Measurements from ENCODE around the gene HDLBP.

HDLBP gene

GRCh38 chr2:241275504-241275903, 40.0 kb downstream of the HDLBP start:
- no peak for DNase-seq (ENCODE audit: extremely low read depth in 1 of 2, low read depth in 1 of 2)

- no peak for DNase-seq (ENCODE audit: extremely low read depth in 1 of 2, low read depth in 1 of 2)
Measured at GRCh38 chr2:241274127-241274526, 41.3 kb downstream of the HDLBP start.

- DNase-seq (ENCODE audit: extremely low read depth in 1 of 2, low read depth in 1 of 2), result no peak
Measured at GRCh38 chr2:241273210-241274020, 42.1 kb downstream of the HDLBP start.

- peak; percentile 32 to 55 for DNase-seq (ENCODE audit: extremely low read depth in 1 of 2, low read depth in 1 of 2)
Measured at GRCh38 chr2:241272303-241273209, 42.9 kb downstream of the HDLBP start.

GRCh38 chr2:241271706-241272302, 43.7 kb downstream of the HDLBP start:
- peak; percentile 25 to 39 for DNase-seq (ENCODE audit: extremely low read depth in 1 of 2, low read depth in 1 of 2)

GRCh38 chr2:241270531-241270930, 44.9 kb downstream of the HDLBP start:
- DNase-seq (ENCODE audit: extremely low read depth in 1 of 2, low read depth in 1 of 2), result no peak

- no peak for DNase-seq (ENCODE audit: extremely low read depth in 1 of 2, low read depth in 1 of 2)
Measured at GRCh38 chr2:241269707-241270520, 45.6 kb downstream of the HDLBP start.

- no peak for DNase-seq (ENCODE audit: extremely low read depth in 1 of 2, low read depth in 1 of 2)
Measured at GRCh38 chr2:241268716-241269445, 46.6 kb downstream of the HDLBP start.

- DNase-seq (ENCODE audit: extremely low read depth in 1 of 2, low read depth in 1 of 2), result no peak
Measured at GRCh38 chr2:241268306-241268705, 47.2 kb downstream of the HDLBP start.

GRCh38 chr2:241267249-241268067, 48.0 kb downstream of the HDLBP start:
- no peak for DNase-seq (ENCODE audit: extremely low read depth in 1 of 2, low read depth in 1 of 2)

GRCh38 chr2:241265506-241265905, 50.0 kb downstream of the HDLBP start:
- DNase-seq (ENCODE audit: extremely low read depth in 1 of 2, low read depth in 1 of 2), result no peak

- no peak for DNase-seq (ENCODE audit: extremely low read depth in 1 of 2, low read depth in 1 of 2)
Measured at GRCh38 chr2:241263061-241263460, 52.4 kb downstream of the HDLBP start.

- DNase-seq (ENCODE audit: extremely low read depth in 1 of 2, low read depth in 1 of 2), result no peak
Measured at GRCh38 chr2:241261628-241262027, 53.8 kb downstream of the HDLBP start.

GRCh38 chr2:241260911-241261310, 54.6 kb downstream of the HDLBP start:
- DNase-seq (ENCODE audit: extremely low read depth in 1 of 2, low read depth in 1 of 2), result no peak

- DNase-seq (ENCODE audit: extremely low read depth in 1 of 2, low read depth in 1 of 2), result no peak
Measured at GRCh38 chr2:241258505-241259280, 56.8 kb downstream of the HDLBP start.

GRCh38 chr2:241257419-241258032, 57.9 kb downstream of the HDLBP start:
- no peak for DNase-seq (ENCODE audit: extremely low read depth in 1 of 2, low read depth in 1 of 2)

GRCh38 chr2:241256168-241256545, 59.3 kb downstream of the HDLBP start:
- DNase-seq (ENCODE audit: extremely low read depth in 1 of 2, low read depth in 1 of 2), result no peak

Data from stimulated activated CD8-positive, alpha-beta memory T cell treated with anti-CD3 and anti-CD28 coated beads, Interleukin-7, amount 100 ng/mL, for 48 hours (primary cell).